ENCODE measurements around the gene MORC1.
"Not testable (repeated sequence)": the region's sequence is repeated elsewhere in the genome, so short reads cannot be mapped to it uniquely, and the experiment has no call there.

The MORC1 gene, protein sequence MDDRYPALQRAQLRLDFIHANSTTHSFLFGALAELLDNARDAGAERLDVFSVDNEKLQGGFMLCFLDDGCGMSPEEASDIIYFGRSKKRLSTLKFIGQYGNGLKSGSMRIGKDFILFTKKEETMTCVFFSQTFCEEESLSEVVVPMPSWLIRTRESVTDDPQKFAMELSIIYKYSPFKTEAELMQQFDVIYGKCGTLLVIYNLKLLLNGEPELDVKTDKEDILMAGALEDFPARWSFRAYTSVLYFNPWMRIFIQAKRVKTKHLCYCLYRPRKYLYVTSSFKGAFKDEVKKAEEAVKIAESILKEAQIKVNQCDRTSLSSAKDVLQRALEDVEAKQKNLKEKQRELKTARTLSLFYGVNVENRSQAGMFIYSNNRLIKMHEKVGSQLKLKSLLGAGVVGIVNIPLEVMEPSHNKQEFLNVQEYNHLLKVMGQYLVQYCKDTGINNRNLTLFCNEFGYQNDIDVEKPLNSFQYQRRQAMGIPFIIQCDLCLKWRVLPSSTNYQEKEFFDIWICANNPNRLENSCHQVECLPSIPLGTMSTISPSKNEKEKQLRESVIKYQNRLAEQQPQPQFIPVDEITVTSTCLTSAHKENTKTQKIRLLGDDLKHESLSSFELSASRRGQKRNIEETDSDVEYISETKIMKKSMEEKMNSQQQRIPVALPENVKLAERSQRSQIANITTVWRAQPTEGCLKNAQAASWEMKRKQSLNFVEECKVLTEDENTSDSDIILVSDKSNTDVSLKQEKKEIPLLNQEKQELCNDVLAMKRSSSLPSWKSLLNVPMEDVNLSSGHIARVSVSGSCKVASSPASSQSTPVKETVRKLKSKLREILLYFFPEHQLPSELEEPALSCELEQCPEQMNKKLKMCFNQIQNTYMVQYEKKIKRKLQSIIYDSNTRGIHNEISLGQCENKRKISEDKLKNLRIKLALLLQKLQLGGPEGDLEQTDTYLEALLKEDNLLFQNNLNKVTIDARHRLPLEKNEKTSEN

DNA sequence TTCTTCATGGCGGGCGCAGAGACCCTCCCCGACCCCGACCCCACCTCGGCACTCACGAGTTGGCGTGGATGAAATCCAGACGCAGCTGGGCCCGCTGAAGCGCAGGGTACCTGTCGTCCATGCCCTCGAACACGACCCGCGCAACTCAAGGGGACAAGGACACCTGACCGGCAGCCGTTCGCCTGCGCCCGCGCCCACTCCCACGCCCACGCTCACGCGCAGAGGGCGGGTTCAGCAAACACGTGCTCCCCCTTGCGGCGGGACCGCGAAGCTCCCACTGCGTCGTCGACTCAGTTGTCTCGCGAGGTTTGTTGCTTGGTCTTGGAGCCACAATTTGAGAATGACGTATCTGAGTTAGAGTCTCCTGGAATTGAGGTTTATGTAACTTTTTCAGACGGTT is at the start of gene MORC1:
MORC1 (minus strand) TSS at position 196 of the 400 bp plus-strand sequence; CDS start at position 121, 75 bp downstream.
- no peak for DNase-seq

DNA sequence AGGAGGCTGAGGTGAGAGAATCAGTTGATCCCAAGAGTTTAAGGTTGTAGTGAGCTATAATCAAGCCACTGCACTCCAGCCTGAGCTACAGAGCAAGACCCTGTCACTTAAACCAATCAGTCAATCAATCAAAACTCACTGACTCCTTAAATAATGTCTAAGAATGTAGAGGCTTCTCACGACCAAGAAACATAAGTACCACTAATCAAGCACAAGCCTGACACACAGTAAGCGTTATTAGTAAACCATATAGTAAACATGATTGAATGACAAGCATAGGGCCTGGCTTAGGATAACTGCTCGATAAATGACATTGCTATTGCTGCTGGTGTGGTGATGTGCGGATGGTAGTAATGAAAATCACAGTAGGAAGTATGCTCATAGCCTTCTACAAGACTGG is 48.0 kb upstream of the MORC1 start:
- no peak for DNase-seq

DNA sequence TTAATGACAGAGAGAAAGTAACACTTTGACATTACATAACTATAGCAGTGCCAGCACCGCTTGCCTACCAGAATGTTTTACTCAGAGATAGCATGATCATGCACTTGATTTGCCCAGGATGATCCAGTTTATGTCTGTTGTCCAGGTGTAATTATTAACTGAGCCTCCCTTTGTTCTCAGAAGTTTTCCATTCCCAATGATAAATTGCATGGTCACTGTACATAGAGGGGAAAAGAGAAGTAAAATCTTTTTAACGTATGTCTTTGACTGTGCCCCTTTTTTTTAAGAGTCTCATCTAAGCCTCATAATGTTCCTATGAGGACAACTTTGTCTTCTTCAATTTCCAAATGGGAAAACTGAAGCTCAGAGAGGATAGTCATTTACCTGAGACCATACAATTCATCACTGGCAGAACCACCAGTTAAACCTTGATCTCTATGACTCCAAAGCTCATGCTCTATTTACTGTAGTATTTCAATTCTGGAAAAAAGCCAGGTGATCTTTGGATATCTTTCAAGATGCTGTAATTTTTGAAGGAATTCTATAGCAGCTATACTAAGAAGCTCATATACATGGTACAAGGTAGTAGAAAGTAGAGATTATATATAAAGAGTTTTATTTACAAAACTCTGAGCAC is 43.7 kb upstream of the MORC1 start:
- no peak for DNase-seq

DNA sequence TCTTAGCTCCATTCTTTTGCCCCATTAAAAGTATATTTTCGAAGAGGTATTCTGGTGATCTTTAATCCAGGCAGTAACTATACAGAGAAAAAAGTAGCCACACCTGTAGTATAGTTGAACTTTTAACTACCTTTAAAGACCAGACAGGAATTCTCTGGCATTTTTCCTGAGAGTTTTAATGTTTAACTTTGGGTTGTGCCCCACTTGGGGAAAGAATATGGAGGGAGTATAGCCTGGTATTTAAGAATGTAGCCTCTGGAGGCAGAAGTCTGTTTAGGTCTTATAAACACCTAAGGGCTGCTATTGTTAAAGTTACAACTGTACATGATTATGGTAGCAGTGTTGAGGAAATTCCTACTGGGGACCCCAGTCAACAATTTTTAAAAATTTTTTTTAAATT is 37.9 kb upstream of the MORC1 start:
- DNase-seq: no peak

DNA sequence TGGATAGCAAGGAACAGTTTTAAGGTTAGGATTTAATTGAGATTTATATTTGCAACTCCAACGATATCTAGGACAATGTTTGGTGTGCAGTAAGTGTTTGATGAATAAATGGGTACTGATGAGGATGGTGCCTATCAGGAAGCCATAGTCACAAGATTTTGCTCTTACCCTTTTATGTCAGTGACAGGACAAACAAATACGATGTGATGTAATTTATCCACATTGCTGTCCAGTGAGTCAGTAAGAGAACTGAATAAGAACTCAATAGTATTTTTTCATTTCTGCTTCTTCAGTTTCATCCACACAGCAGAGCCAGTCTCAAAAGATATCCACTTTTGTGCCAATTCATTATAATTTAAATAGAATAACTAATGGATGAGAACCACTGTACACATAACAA is 37.0 kb upstream of the MORC1 start:
- DNase-seq: no peak

DNA sequence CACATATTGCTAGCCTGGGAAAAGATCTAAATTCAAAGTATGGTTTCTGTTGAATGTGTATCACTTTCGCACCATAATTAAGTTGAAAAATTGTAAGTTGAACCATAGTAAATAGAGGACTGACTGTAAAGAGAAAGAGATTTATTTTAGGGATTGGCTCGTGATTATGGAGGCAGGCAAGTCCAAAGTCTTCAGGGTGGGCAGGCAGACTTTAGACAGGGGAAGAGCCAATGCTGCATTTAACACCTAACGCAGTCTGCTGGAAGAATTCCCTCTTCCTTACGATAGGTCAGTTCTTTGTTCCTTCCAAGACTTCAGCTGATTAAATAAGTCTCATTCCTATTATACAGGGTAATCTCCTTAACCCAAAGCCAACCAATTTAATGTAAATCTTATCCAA is 34.4 kb upstream of the MORC1 start:
- DNase-seq: no peak

DNA sequence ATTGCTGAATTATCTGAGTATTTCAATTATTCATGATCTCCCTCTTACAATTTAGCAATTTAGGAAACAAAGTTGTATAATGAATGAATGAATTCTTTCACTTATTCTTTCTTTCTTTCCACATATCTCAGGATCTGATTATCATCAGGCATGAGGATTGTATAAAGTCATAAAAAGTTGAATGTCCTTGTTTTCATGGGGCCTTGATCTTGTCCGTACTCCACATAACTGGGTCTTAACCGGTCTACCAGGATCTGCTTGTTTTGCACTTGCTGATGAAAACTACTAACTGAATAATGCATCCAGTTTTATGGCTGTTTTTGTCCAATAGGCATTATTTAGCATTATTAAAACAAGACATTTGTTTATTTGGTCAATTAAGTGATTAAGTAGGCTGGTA is 31.1 kb upstream of the MORC1 start:
- DNase-seq: no peak

DNA sequence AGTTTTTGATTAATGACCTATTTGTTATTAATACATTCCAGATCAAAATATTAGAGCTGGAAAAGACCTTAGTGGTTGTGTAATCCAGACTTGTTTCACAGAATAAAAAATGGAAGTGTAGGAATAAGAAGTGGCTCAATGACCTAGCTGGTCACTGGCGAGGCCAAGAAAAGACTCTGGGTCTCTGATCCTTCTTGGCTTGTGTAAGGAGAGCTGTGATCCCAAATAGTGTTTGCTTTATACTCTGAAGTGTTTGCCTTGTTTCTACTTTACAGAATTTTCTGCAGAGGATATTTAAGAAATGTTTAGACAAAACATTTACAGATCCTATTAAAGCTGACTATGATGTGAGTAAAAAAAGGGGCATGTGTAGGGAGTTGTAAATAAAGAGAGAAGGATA is 25.7 kb upstream of the MORC1 start:
- DNase-seq: no peak

DNA sequence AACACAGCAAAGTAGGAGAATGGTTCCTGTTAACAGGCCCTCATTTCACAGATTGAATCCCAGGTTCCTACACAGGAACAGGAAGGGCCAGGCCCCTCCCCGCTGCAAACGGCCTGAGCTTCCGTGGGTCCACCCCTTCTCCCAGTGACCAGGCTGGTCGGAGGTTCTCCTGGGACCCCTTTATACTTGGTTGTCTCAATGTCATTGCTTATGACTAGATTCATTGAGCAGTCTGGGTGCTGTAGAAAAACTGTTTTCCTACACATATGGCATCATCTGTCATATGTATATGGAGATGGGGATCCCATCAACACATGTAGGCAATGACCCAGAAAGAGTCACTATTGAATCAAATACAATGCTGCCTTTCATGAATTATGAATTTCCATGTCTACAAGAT is 22.4 kb upstream of the MORC1 start:
- DNase-seq: no peak

DNA sequence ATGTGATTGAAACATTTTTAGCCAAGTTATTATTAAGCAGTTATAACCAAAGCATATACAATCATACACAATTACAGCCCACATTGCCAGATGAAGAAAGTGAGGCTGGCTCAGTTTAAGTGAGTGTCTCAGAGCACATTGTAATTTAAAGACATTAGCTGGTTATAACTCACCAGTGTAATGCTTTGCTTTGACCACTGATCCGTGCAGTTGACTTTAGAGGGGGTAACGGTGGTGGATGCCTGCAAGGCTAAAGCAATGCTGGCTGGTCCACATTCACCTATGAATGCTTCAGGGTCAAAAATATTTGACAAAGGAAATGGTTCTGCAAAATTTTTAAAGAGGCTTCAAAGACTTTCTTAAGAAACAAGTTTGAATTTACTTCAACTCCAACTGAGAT is 19.8 kb upstream of the MORC1 start:
- no peak for DNase-seq

DNA sequence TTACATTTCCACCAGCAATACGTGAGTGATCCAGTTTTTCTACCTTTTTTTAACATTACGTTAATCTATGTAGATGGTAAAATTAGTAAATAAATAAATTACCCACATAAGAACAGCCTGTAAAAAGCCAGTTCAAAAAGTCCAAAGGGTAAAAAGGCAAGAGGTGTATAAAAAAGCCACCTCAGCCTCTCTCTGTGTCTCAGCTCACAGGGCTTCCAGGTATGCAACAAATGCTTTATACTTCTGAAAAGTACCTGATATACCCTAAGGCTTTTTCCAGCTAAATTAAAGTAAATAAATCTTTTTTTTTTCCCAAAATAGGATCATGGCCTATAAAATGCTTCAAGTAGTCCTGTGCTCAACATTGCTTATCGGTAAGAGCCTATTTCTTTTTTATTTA is 18.6 kb upstream of the MORC1 start, which contains the start of gene C3orf85:
C3orf85 (plus strand) TSS at position 197 of the 400 bp plus-strand sequence; CDS start at position 326, 129 bp downstream.
- no peak for DNase-seq

DNA sequence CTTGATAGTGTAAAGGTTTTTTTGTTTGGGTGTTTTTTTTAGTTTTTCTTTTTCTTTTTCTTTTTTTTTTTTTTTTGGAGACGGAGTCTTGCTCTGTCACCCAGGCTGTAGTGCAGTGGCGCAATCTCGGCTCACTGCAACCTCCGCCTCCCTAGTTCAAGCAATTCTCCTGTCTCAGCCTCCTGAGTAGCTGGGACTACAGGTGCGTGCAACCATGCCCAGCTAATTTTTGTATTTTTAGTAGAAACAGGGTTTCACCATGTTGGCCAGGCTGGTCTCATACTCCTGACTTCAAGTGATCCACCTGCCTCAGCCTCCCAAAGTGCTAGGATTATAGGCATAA is 15.5 kb upstream of the MORC1 start:
- not testable (repeated sequence) for DNase-seq

DNA sequence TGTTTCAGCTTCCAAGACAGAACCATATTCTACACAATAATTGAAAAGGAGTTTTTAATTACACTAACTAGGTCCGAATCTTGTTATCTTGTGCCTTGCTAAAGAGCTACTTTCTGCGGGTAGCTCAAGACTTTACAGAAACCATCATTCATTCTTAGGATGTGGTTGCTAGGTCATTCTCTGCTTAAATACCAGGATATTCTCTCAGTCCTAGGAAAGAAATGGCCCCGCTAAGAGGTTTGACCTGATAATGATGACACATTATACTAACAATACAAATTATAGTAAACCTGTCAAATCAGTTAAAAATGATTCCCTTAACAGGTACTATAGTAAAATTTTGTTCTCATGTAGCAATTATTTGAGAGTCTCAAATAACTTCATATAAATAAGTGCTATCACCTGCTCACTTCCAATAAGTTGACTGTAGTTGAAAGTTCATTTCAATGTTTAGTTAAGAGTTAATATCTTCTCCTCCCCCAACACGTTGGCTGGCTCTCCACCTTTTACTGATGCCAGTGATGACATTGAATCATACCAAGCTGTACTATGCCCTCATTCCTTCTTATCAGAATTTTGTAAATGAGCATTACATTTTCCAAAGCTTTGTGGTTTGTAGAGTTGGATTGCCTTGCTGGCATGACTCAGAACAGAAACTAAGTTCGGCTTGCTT is 15.0 kb upstream of the MORC1 start:
- no peak for DNase-seq

DNA sequence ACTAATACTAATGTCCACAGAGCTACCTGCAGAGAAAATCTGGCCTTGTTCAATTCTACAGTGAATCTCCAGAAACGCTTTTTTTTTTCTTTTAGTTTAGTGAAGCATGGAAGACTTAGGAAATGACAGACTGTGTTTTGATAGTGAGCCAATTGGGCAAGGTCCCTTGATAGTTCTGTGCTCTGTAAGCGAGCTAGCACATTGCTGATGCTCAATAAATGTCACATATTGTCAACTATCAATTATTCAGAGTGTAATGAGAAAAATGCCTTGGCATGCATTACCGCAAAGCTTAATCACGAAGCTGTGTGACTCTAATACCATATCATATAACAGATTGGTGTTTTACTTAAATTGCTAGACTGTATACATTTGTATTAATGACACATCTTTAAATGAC is 13.3 kb upstream of the MORC1 start:
- DNase-seq: no peak

DNA sequence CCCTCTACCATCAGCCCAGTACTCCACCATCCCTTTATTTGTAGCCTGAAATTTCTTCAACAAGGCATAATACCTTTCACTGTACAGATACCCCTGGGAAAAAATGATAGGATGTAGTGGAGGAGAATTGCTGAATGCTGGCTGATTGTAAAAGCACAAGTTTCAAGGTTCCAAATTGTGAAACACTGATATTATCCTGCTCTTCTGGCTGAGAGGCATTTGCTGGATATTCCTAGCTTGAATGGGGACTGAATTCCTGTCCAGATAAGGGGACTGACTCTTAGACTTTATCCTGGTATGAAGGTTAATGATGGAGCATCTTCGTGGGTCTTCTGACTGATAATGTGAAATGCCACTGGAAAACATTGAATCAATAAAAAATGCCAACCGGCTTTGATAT is 9.6 kb upstream of the MORC1 start:
- DNase-seq: no peak

DNA sequence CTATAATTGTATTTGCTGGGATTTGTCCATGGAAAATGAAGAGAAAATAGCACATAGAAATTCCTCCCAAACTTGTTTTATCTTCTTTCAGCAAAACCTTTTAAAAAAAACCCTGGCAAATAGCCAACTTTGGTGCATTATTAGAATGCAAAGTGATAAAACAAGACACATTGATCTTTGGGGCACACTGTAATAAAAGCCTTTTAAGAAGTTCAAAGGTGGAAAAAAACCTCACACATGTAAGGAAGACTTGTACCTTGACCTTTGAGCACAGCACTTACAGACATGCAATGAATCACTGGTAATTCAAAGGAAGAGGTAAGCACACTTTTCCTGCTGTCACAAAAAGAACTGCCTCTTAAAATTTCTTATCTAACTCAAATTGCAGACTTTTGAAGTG is 8.0 kb upstream of the MORC1 start:
- no peak for DNase-seq

DNA sequence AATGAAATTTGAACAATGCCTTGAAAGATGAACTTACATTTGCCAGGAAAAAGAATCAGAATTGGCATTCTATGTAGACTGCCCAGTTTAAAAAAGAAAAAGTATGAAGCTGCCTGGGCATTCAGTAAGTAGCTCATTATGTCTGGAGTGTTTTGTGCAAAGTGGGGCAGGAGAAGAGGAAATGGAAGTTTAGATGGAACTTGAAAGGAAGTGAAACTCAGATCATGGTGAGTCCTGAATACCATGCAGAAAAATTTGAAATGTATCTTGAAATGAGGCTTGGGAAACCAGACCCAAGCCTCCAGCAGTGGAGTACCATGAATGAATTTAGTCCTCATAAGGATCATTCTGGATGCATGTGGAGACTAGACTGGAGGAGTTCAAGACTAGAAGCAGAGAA is 4.8 kb upstream of the MORC1 start:
- no peak for DNase-seq

DNA sequence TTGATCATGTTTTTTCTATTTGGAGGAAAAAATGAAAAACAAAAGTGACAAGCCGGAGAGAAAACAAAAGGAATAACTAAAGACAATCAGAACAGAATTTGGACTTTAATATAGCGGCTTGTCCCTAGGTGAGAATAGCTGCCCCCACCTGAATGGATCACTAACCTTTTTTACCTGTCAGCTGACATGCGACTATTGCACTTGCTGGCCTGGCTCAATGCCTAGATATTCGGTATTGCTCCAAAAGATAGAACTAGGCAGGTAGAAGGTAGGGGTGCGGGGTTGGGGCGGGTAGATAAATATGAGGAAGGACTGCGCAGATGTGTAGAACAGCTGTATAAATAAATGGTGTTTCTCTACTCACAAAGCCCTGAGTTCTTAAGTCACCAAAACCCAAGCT is 650 bp upstream of the MORC1 start:
- no peak for DNase-seq

DNA sequence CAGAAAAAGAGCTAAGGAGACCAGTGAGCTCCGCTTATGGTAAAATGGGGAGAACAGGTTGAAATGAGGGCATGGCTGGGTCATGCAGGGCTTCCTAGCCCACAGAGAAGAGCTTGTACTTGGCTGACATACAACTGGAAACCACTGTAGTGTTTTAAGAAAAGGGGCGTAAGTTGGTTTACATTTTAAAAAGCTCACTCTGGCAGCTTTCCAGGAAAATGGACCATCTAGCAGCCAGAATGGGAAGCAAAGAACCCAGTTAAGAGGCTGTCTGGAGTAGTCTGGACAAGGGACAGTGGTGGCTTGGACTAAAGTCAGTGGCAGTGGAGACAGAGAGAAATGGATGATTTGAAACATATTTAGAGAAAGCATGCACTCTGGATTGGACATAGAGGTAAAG is 1.9 kb downstream of the MORC1 start:
- DNase-seq: no peak

DNA sequence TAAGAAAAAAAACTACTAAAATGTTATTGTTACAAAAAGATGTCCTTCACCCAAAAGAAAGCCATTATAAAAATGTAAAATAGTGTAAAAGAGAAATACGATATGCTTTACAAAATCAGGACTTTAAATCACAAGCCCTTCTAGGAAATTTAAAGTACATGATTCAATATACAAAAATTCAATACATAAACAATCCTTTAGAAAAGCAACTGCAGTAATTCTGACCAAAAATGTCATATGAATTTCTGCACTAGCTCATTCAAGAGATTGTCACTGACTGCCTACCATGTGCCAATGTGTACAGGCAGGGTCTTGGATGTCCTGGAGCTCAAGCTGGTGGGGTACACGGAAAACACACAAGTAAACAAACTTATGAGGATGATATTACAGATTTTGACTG is 2.5 kb downstream of the MORC1 start:
- DNase-seq: no peak

DNA sequence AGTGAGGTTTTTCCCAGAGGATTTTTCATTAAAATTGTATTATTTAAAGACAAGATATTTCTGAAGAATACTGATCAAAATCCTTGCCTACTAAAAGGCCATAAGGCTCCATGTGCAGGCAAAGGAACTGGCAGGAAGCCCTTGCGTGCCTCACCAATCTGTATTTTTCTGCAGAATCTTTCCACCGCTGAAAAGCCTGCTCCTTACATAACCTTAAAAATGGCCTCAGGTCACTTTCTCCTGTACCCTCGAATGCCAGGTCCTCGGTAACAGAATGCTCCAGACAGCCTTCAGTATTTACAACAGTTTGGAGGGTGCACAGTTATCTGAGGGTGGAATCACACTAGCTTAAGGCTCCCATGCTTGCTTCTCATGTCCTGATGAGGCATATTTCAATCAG is 3.2 kb downstream of the MORC1 start:
- no peak for DNase-seq

DNA sequence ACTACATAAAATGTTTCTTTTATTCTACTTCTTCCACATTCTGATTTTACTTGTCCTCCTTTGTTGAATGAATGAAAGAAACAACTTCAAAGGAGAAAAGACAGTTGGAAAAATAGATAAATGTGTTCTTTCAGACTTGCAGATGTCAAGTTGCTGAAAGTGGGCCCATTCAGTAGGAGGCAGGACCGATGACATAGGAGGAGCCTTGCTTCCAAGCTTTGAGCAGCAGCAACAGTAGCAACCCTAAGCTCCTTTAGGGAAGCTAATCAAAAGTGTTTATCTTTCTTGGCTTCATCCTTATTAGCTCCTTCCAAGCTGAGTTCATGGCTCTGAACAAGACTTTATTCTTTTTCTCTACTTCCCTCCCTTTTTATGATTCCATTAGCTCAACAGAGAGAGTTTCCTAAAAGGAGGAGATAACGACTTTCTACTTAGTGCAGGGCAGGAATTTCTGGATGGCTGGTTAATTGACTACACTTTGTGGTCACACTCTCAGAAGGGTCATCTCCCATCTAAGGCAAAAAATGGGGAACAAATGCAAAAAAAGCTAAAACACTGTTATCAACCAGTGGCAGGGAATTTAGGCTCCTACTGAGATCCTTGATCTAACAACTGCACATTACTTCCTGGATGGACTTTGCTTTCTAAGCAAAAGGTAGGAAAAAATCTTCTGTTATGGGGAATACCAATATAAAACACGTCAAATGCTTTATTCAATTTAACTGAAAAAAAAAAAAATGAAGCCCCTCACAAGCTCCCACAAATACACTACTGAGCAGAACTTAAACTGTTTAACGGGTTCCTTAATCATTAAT is 4.8 kb downstream of the MORC1 start:
- DNase-seq: no peak
